T47D (cell line): ENCODE data around the gene MAOA.
"Not testable (repeated sequence)": the region's sequence is repeated elsewhere in the genome, so short reads cannot be mapped to it uniquely, and the experiment has no call there.

Source experiments
- DNase-seq, 2 experiments: peaks; one replicate each; pipeline versions ENCODE4 v3.0.0 to v3.0.0-alpha.2; 2011 to 2012; ENCODE audit warnings: low read depth in 1 of 2, low spot score in 1 of 2
- JUND ChIP-seq: IDR thresholded peaks from 2 replicates; pipeline ENCODE4 v1.6.1; 2012; ENCODE audit warnings: low read depth
- in situ Hi-C: cut with HindIII; loops from 2 replicates; pipeline ENCODE4 v1.10.0; 2016; ENCODE audit warnings: low sequenced_read_pairs, low pct_unique_long_range_greater_than_20kb

MAOA gene

DNA sequence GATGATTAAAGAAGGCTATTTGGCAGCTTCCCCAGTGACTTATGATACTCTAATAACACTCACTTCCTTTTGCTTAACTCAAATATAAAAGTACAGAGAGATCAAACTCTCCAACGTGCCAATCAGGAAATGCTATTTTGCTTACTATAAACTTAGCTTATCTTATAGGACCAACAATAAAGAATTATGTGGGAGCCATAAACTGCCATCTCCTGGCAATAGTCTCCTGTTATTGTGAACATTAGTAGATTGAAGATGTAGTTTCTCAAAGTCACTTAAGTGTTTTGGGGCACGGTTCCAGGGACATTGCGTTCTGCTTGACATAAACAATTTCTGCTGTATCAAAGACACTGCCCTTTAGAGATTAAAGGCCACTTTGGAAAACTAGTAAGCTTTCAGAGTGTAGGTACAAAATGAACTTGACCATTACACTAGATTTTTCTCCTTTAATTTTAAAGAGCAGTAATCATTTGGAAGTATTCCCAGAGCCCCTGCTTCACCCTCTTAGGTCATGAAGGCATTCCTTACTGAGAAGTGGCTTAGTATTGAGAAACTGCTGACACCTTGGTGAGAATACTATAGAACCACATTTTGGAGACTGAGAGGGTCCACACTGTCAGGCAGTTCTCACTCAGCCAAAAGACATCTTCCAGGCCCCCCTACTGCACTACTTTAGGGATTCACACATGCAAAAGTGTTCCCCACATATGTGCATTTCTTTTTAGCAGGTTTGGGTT lies 51.9 kb downstream of the MAOA start:
- no peak for TF ChIP-seq JUND
- in situ Hi-C loops: no loop called here
- DNase-seq: no peak

GRCh38 chrX:43716144-43716543 lies 60.0 kb downstream of the MAOA start:
- no peak for TF ChIP-seq JUND
- no peak for DNase-seq
- in situ Hi-C loops: no loop called here

GRCh38 chrX:43716696-43717095 lies 60.6 kb downstream of the MAOA start:
- no peak for DNase-seq
- in situ Hi-C loops: no loop called here
- no peak for TF ChIP-seq JUND

GRCh38 chrX:43717161-43717560 lies 61.1 kb downstream of the MAOA start:
- DNase-seq: no peak
- no peak for TF ChIP-seq JUND
- in situ Hi-C loops: no loop called here

DNA sequence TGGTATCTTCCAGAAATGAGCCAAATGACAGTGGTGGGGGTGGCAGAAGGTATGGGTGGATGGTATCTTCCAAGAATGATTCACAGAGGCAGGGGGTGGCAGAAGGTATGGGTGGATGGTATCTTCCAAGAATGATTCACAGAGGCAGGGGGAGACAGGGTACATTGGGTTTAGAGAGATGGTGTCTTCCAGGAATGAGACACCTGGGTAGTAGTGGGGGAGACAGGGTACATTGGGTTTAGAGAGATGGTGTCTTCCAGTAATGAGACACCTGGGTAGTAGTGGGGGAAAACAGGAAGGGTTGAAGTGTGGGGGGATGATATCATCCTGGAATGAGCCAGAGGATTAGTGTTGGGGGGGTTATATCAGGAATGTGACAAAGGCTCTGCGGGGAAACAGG lies 62.0 kb downstream of the MAOA start:
- TF ChIP-seq JUND: no peak
- no peak for DNase-seq
- in situ Hi-C loops: no loop called here

DNA sequence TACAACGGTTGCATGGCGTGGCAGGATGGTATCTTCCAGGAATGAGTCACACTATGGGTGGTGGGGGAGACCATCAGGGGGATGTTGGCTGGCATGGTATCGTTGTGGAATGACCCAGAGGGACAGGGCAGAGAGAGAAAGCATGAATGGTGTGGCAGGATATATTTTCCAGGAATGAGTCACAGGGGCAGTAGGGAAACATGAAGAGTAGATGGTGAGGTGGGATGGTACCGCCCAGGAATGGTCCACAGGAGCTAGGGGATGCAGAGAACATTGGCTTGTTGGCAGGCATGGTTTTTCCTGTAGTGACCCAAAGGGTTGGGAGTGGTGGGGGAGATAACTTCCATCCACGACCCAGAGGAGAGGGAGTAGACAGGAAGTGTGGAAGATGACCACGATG lies 62.4 kb downstream of the MAOA start:
- no peak for DNase-seq
- TF ChIP-seq JUND: no peak
- in situ Hi-C loops: no loop called here

DNA sequence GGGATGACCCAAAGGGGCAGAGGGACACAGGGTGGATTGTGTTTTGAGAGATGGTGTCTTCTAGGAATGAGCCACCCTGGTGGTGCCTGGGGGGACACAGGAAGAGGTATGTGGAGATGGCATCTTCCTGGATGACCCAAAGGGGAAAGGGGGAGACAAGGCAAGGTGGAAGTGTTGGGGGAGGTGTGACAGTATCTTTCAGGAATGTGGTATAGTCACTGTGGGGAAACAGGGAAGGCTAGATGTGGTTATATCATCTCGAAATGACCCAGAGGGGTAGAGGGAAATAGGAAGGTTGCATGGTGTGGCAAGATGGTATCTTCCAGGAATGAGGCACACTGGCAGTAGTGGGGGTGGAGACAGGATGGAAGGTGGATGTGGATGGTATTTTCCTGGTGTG lies 62.9 kb downstream of the MAOA start:
- TF ChIP-seq JUND: no peak
- in situ Hi-C loops: no loop called here
- no peak for DNase-seq

DNA sequence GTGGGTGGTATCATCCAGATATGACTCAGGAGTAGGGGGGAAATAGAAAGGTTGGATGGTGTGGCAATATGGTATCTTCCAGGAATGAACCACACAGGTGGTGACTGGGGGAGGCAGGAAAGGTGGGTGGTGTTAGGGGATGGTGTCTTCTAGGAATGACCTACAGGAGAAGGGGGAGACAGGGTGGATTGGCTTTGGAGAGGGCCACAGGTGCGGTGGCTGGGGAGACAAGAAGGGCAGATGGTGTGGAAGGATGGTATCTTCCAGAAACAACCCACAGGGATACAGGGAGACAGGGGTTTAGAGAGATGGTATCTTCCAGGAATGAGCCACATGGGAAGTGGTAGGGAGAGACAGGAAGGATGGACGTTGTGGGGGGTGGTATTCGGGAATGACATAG lies 64.0 kb downstream of the MAOA start:
- in situ Hi-C loops: no loop called here
- DNase-seq: no peak
- TF ChIP-seq JUND: no peak

- in situ Hi-C loops: no loop called here
- DNase-seq: no peak
- no peak for TF ChIP-seq JUND
These were observed 64.9 kb downstream of the MAOA start for GRCh38 chrX:43720961-43721360.

GRCh38 chrX:43725227-43725626 lies 69.1 kb downstream of the MAOA start:
- in situ Hi-C loops, DNase-seq: not testable (repeated sequence)

DNA sequence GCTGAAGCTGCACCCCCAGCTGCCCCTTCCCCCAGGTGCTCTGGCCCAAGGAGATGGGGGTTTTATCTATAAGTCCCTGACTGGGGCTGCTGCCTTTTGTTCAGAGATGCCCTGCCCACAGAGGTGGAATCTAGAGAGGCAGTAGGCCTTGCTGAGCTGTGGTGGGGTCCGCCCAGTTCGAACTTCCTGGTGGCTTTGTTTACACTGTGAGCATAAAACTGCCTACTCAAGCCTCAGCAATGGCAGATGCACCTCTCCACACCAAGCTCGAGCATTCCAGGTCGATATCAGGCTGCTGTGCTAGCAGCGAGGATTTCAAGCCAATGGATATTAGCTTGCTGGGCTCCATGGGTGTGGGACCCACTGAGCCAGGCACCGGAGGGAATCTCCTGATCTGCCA lies 71.2 kb downstream of the MAOA start:
- in situ Hi-C loops, DNase-seq: not testable (repeated sequence)

DNA sequence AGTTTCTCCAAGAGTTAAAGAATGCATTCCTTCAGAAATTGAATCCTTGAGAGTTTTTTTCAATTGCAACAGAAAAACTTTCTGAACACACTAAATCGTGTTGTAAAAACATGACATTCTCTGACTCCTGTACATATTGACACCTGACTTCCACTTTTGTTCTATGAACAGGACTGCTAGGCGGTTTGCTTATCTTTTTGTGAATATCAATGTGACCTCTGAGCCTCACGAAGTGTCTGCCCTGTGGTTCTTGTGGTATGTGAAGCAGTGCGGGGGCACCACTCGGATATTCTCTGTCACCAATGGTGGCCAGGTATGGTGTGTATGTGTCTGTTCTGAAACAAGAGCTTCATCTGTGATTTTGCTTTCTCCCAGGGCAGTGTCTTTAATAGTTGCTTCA lies 71.9 kb downstream of the MAOA start:
- no peak for DNase-seq
- no peak for TF ChIP-seq JUND
- in situ Hi-C loops: no loop called here

GRCh38 chrX:43728966-43729365 lies 72.9 kb downstream of the MAOA start:
- TF ChIP-seq JUND: no peak
- in situ Hi-C loops: no loop called here
- DNase-seq: no peak

DNA sequence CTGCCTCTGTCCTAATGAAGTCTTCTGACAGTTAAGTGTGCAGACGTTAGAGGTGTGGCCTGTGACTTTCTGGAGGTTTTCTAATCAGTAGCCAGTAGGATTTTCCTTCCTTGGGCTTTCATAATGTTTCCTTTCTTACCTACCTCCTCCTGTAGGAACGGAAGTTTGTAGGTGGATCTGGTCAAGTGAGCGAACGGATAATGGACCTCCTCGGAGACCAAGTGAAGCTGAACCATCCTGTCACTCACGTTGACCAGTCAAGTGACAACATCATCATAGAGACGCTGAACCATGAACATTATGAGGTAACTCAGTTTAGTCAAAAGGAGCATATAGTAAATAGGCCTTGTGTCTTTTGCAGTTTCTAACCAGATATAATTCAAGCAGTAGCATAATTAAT lies 75.0 kb downstream of the MAOA start:
- no peak for TF ChIP-seq JUND
- in situ Hi-C loops: no loop called here
- DNase-seq: no peak

DNA sequence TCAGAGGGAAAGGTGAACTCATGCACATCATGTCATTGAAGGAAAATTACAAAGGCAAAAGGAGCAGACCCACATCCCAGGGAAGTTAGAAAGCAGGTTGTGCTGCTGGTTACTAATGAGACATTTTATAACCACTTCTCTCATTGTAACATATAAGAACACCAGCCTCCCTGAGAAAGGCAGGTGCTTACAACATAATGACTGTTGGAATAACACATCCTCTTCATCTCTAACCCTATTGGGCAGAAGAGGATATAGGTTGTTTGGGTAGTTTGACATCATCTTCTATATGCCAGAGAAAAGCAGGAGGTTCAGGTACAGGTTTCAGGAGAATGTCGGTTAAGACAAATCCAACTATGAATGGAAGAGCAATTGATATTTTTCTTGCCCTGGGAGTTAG lies 77.6 kb downstream of the MAOA start:
- no peak for DNase-seq
- TF ChIP-seq JUND: no peak
- in situ Hi-C loops: no loop called here
